A673 (cell line): ENCODE measurements around the gene UBP1. TPM values are rescaled to one million over a fixed set of nuclear protein-coding genes. Genes with fewer than 3 reads are reported as not detected.
"Not testable (repeated sequence)": the region's sequence is repeated elsewhere in the genome, so short reads cannot be mapped to it uniquely, and the experiment has no call there.

Experiments
- BruUV-seq: library from RNA; stranded (reverse); fragments of 400-500 nt; replicated peaks from 2 replicates; lab custom pipeline; 2021; lab: Mats Ljungman, UMichigan
- CTCF ChIA-PET: fragments of 300-600 bp; sonication (Branson Sonifier 250); formaldehyde crosslinking; loops from one replicate; lab custom pipeline; 2022; ENCODE audit warnings: antibody characterized with exemption; lab: Charles Lee
- POLR2A ChIA-PET: fragments of 300-600 bp; sonication (Branson Sonifier 250); formaldehyde crosslinking; loops from one replicate; lab custom pipeline; 2022; ENCODE audit warnings: antibody characterized with exemption; ENCODE audit not compliant: low non-redundant PET; lab: Charles Lee
- DNase-seq: peaks from one replicate; pipeline ENCODE4 v3.0.0-alpha.2; 2015; ENCODE audit warnings: low spot score
- H3K27ac ChIP-seq: fragments of 200-600 bp; sonication (generic); 2 replicates; pipeline ENCODE4 v1.5.1; 2016; ENCODE audit warnings: mixed run types, low read depth, mild to moderate bottlenecking, mixed read lengths, antibody characterized with exemption, low read length; ENCODE audit not compliant: poor library complexity, severe bottlenecking
- H3K27me3 ChIP-seq: fragments of 200-600 bp; sonication (generic); replicated peaks from 2 replicates; pipeline ENCODE4 v1.6.1; 2017; ENCODE audit warnings: mixed run types, low read depth, mild to moderate bottlenecking, mixed read lengths, antibody characterized with exemption, low read length; ENCODE audit not compliant: insufficient read depth, poor library complexity
- H3K36me3 ChIP-seq: fragments of 200-600 bp; sonication (generic); 2 replicates; pipeline ENCODE4 v1.6.1; 2016; ENCODE audit warnings: mixed run types, mild to moderate bottlenecking, mixed read lengths, antibody characterized with exemption, low read length; ENCODE audit not compliant: insufficient read depth, poor library complexity, severe bottlenecking
- H3K4me1 ChIP-seq: fragments of 200-600 bp; sonication (generic); 2 replicates; pipeline ENCODE4 v1.6.1; 2017; ENCODE audit warnings: mixed run types, mild to moderate bottlenecking, mixed read lengths, antibody characterized with exemption, low read length; ENCODE audit not compliant: insufficient read depth, poor library complexity, severe bottlenecking
- H3K4me3 ChIP-seq: fragments of 200-600 bp; sonication (generic); 2 replicates; pipeline ENCODE4 v1.5.1; 2016; ENCODE audit warnings: low read depth, mixed run types, mild to moderate bottlenecking, mixed read lengths, low read length; ENCODE audit not compliant: poor library complexity, severe bottlenecking
- H3K9me3 ChIP-seq: fragments of 200-600 bp; sonication (generic); 2 replicates; pipeline ENCODE4 v1.6.1; 2016; ENCODE audit warnings: mixed run types, low read depth, mild to moderate bottlenecking, mixed read lengths, antibody characterized with exemption, low read length; ENCODE audit not compliant: poor library complexity, severe bottlenecking
- CTCF ChIP-seq: fragments of 300-800, 200-600 bp; sonication (generic); conservative IDR thresholded peaks from 2 replicates; pipeline ENCODE4 v1.5.1; 2017; ENCODE audit warnings: low read depth, mild to moderate bottlenecking, antibody characterized with exemption, low read length, moderate library complexity, mixed read lengths
- EZH2 ChIP-seq: fragments of 200-600 bp; sonication (generic); IDR thresholded peaks from 2 replicates; pipeline ENCODE4 v1.6.1; 2017; ENCODE audit warnings: borderline replicate concordance, low read depth, mild to moderate bottlenecking, mixed read lengths, antibody characterized with exemption, low read length; ENCODE audit not compliant: poor library complexity, severe bottlenecking
- intact Hi-C: fragments of 100-400 bp; cut with micrococcal nuclease; formaldehyde crosslinking; loops from one replicate; pipeline ENCODE4 v1.10.0; 2022; ENCODE audit not compliant: unreplicated experiment
- total RNA-seq: library from RNA; stranded (reverse); gene quantifications from 2 replicates; pipeline ENCODE4 v1.2.3, GENCODE V29; 2021

UBP1 gene
- total RNA-seq, 1 experiment from 2014 or later, result 59.4 TPM

- Histone ChIP-seq H3K27me3 (no peaks in the 10 kb centered on the region), H3K36me3 (no peaks in the 10 kb centered on the region), H3K27ac (no peak overlapping the region), H3K4me3 (no peak overlapping the region), H3K4me1 (no peaks in the 10 kb centered on the region), H3K9me3 (peaks cover 26% of the 10 kb centered on the region)
- intact Hi-C loops, result no loop called here
- no TSS peak for BruUV-seq
- TF ChIP-seq EZH2, result no peak
- TF ChIP-seq CTCF, result no peak
- ChIA-PET POLR2A (no interaction called here), CTCF (no interaction called here)
- DNase-seq, result no peak
These were observed 16.6 kb upstream of the UBP1 start for GRCh38 chr3:33456756-33457155.

- no peaks in the 10 kb centered on the region for H3K27me3 ChIP-seq
- no peak overlapping the region for H3K27ac ChIP-seq
- H3K9me3 ChIP-seq, result no peaks in the 10 kb centered on the region
- intact Hi-C loops, result no loop called here
- POLR2A ChIA-PET, result interaction anchor here (0.6 kb wide), 1 partner anchor 9 kb away, joined by 3 read pairs; no protein-coding TSS in a partner anchor
- H3K4me3 ChIP-seq, result no peak overlapping the region
- no peaks in the 10 kb centered on the region for H3K36me3 ChIP-seq
- CTCF ChIA-PET, result no interaction called here
- BruUV-seq, result no TSS peak
- TF ChIP-seq CTCF, result no peak
- TF ChIP-seq EZH2, result no peak
- no peaks in the 10 kb centered on the region for H3K4me1 ChIP-seq
- DNase-seq, result no peak
These were observed 13.1 kb upstream of the UBP1 start for GRCh38 chr3:33453331-33453761.

GRCh38 chr3:33451994-33452393 is 11.8 kb upstream of the UBP1 start:
- H3K27me3 ChIP-seq, BruUV-seq, H3K4me1 ChIP-seq, intact Hi-C loops, H3K36me3 ChIP-seq, H3K9me3 ChIP-seq, H3K27ac ChIP-seq, CTCF ChIA-PET, H3K4me3 ChIP-seq, DNase-seq, POLR2A ChIA-PET: not testable (repeated sequence)

- no peak for DNase-seq
- H3K27me3 ChIP-seq, result no peaks in the 10 kb centered on the region
- intact Hi-C loops, result no loop called here
- CTCF ChIA-PET, result no interaction called here
- TF ChIP-seq EZH2 (no peak), CTCF (no peak)
- H3K27ac ChIP-seq, result no peak overlapping the region
- no peaks in the 10 kb centered on the region for H3K9me3 ChIP-seq
- H3K4me1 ChIP-seq, result no peaks in the 10 kb centered on the region
- no TSS peak for BruUV-seq
- H3K4me3 ChIP-seq, result no peak overlapping the region
- no peaks in the 10 kb centered on the region for H3K36me3 ChIP-seq
- POLR2A ChIA-PET, result no interaction called here
These were observed 7.8 kb upstream of the UBP1 start for GRCh38 chr3:33447958-33448357.

GRCh38 chr3:33447256-33447625 is 7.0 kb upstream of the UBP1 start:
- CTCF ChIA-PET, DNase-seq, H3K9me3 ChIP-seq, H3K36me3 ChIP-seq, BruUV-seq, H3K27me3 ChIP-seq, POLR2A ChIA-PET, intact Hi-C loops, H3K27ac ChIP-seq, H3K4me3 ChIP-seq, H3K4me1 ChIP-seq: not testable (repeated sequence)
